ENCODE data around the gene GDF10.

- TF ChIP-seq CTCF (conservative IDR thresholded peaks at IDR 0.05; ENCODE audit: low read length): no peak
- TF ChIP-seq EZH2phosphoT487 (IDR thresholded peaks at IDR 0.05; ENCODE audit: borderline replicate concordance): no peak
Measured at GRCh38 chr10:47294057-47294456, 5.9 kb upstream of the GDF10 start.
